ENCODE measurements around the gene IFT80. TPM values are rescaled to one million over a fixed set of nuclear protein-coding genes. Genes with fewer than 3 reads are reported as not detected.

Gene IFT80
- total RNA-seq, 1 experiment from 2014 or later = 26.3 TPM

- CTCF ChIA-PET = interaction anchor here (1.1 to 2.9 kb wide), 4 partner anchors 11 to 380 kb away, joined by 3 to 25 read pairs (median 10); partner anchors contain the start of gene C3orf80
- BruUV-seq (replicated peaks) = no TSS peak
Measured at GRCh38 chr3:160412477-160412876, 13.5 kb upstream of the IFT80 start.

GRCh38 chr3:160409812-160410610 is 11.0 kb upstream of the IFT80 start:
- H2AFZ ChIP-seq (ENCODE audit: low read depth, low read length, poor library complexity, severe bottlenecking) = no peak overlapping the region
- no peak overlapping the region for H3K27ac ChIP-seq (ENCODE audit: low read depth, low read length)
- peaks cover 34 to 57% of the 10 kb centered on the region in 2 experiments for H3K36me3 ChIP-seq (ENCODE audit: control insufficient read depth in 1 of 2, insufficient read depth in 2 of 2, low read length in 2 of 2)
- BruUV-seq (replicated peaks) = no TSS peak
- H3K4me3 ChIP-seq (replicated peaks in 1 of 2; ENCODE audit: low read depth in 1 of 2, low read length in 2 of 2) = no peak overlapping the region
- H3K27me3 ChIP-seq (ENCODE audit: insufficient read depth, low read length) = no peaks in the 10 kb centered on the region
- no peak overlapping the region for H3K4me2 ChIP-seq (ENCODE audit: low read length)
- ChIA-PET POLR2A (no interaction called here), CTCF (interaction anchor here (0.9 kb wide), 1 partner anchor 247 kb away, joined by 4 read pairs; no protein-coding TSS in a partner anchor), RAD21 (ENCODE audit: low non-redundant PET in 1 of 2, low total read pairs in 2 of 2, uncharacterized antibody in 2 of 2, unreplicated experiment in 2 of 2) (no interaction called here)
- no peaks in the 10 kb centered on the region for H3K4me1 ChIP-seq (ENCODE audit: control insufficient read depth in 1 of 2, insufficient read depth in 2 of 2, low read length in 2 of 2)
- no peak overlapping the region for H3K9ac ChIP-seq (ENCODE audit: low read length)
- H3K79me2 ChIP-seq (ENCODE audit: insufficient read depth, low read length) = peaks cover 100% of the 10 kb centered on the region
- ATAC-seq = no peak
- H3K9me2 ChIP-seq (ENCODE audit: insufficient read depth) = no peaks in the 10 kb centered on the region
- H4K20me1 ChIP-seq (ENCODE audit: insufficient read depth) = peaks cover 9% of the 10 kb centered on the region; the same call in 1 of the 2 replicates
- H3K9me3 ChIP-seq (ENCODE audit: control insufficient read depth in 1 of 2, insufficient read depth in 1 of 2, low read depth in 1 of 2, low read length in 2 of 2) = no peaks in the 10 kb centered on the region
- DNase-seq (ENCODE audit: low read depth, low spot score) = no peak
- TF ChIP-seq FOSL1 (IDR thresholded peaks at IDR 0.05; ENCODE audit: low read depth) = no peak
- TF ChIP-seq JUND (IDR thresholded peaks at IDR 0.05) = no peak
- TF ChIP-seq ZNF274 (IDR thresholded peaks at IDR 0.05; ENCODE audit: low read depth, low read length) = no peak
- no peak for TF ChIP-seq POLR2AphosphoS5 (IDR thresholded peaks at IDR 0.05; ENCODE audit: low read depth, low read length)
- no peak for TF ChIP-seq REST (IDR thresholded peaks at IDR 0.05; ENCODE audit: low read depth)
- TF ChIP-seq TCF7L2 (IDR thresholded peaks at IDR 0.05; ENCODE audit: borderline replicate concordance, extremely low read depth, insufficient read depth, insufficient read length) = no peak
- TF ChIP-seq ZBTB33 (IDR thresholded peaks at IDR 0.05; ENCODE audit: extremely low read depth, insufficient replicate concordance, low read length) = no peak
- intact Hi-C loops (cut with micrococcal nuclease) = loop anchor here (5.0 to 10.0 kb wide), 3 partner anchors 525 to 1143 kb away; no protein-coding TSS in a partner anchor

More at GRCh38 chr3:160412477-160412876, 13.5 kb upstream of the IFT80 start:
- no peak for ATAC-seq
- H3K79me2 ChIP-seq (ENCODE audit: insufficient read depth, low read length) = peaks cover 100% of the 10 kb centered on the region
- DNase-seq (ENCODE audit: low read depth, low spot score) = no peak
- H3K36me3 ChIP-seq (ENCODE audit: control insufficient read depth in 1 of 2, insufficient read depth in 2 of 2, low read length in 2 of 2) = peaks cover 47 to 54% of the 10 kb centered on the region in 2 experiments
- no peak overlapping the region for H2AFZ ChIP-seq (ENCODE audit: low read depth, low read length, poor library complexity, severe bottlenecking)
- TF ChIP-seq EZH2 (IDR thresholded peaks at IDR 0.05) = no peak
- TF ChIP-seq SRF (IDR thresholded peaks at IDR 0.05; ENCODE audit: low read depth) = no peak
- H3K9ac ChIP-seq (ENCODE audit: low read length) = no peak overlapping the region
- H3K27ac ChIP-seq (ENCODE audit: low read depth, low read length) = no peak overlapping the region
- RAD21 ChIA-PET (ENCODE audit: low non-redundant PET in 1 of 2, low total read pairs in 2 of 2, uncharacterized antibody in 2 of 2, unreplicated experiment in 2 of 2) = no interaction called here
- 0 out of 2 replicates have a peak, but pooled peaks cover 3% of the 10 kb centered on the region for H4K20me1 ChIP-seq (ENCODE audit: insufficient read depth)
- intact Hi-C loops (cut with micrococcal nuclease) = loop anchor here (5.0 to 10.0 kb wide), 3 partner anchors 528 to 1145 kb away; no protein-coding TSS in a partner anchor
- H3K4me3 ChIP-seq (replicated peaks in 1 of 2; ENCODE audit: low read depth in 1 of 2, low read length in 2 of 2) = no peak overlapping the region
- no peaks in the 10 kb centered on the region for H3K9me3 ChIP-seq (ENCODE audit: control insufficient read depth in 1 of 2, insufficient read depth in 1 of 2, low read depth in 1 of 2, low read length in 2 of 2)
- H3K9me2 ChIP-seq (ENCODE audit: insufficient read depth) = no peaks in the 10 kb centered on the region
- no peaks in the 10 kb centered on the region for H3K4me1 ChIP-seq (ENCODE audit: control insufficient read depth in 1 of 2, insufficient read depth in 2 of 2, low read length in 2 of 2)
- no peak overlapping the region for H3K4me2 ChIP-seq (ENCODE audit: low read length)
- H3K27me3 ChIP-seq (ENCODE audit: insufficient read depth, low read length) = no peaks in the 10 kb centered on the region
- POLR2A ChIA-PET = interaction anchor here (0.8 kb wide), 1 partner anchor 37 kb away, joined by 3 read pairs; the partner anchor contains the start of gene TRIM59

All from HCT116 (cell line).